Astrocyte of the cerebellum (primary cell): Measurements from ENCODE around the gene ASB9.

Experiments used
- DNase-seq: peaks from one replicate; pipeline ENCODE4 v3.0.0-alpha.2; 2011; ENCODE audit warnings: low read depth
- H3K4me3 ChIP-seq: 2 replicates; pipeline ENCODE4 v1.5.1; 2011; ENCODE audit warnings: mild to moderate bottlenecking, low read depth, low read length, moderate library complexity
- CTCF ChIP-seq: IDR thresholded peaks from 2 replicates; pipeline ENCODE4 v1.5.1; 2012; ENCODE audit warnings: low read length, low read depth, moderate library complexity, mild to moderate bottlenecking; ENCODE audit errors: missing control alignments
- in situ Hi-C: cut with HindIII; loops from 2 replicates; pipeline ENCODE4 v1.10.0; 2017; ENCODE audit warnings: low sequenced_read_pairs

The ASB9 gene

GRCh38 chrX:15224747-15225146 lies 45.1 kb downstream of the ASB9 start:
- in situ Hi-C loops, result no loop called here
- DNase-seq, result no peak
- H3K4me3 ChIP-seq, result no peak overlapping the region
- TF ChIP-seq CTCF, result no peak

DNA sequence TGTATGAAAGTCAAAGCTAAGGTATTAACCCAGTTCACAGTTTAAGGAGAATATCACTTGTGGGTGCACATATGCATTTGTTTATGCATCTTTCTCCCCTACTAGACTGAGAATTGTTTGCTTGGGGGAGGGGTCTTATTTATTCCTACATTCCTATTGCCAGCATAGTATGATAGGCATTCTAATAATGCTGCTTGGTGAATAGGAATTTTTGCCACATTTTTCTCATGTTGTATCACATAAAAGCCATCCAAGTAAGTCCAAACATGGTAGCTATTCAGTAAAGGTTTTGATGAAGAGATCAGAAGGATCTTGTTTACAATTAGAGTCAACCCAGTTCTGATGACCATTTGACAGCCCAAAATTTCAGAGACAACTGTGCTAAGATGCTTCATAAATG lies 48.6 kb downstream of the ASB9 start:
- H3K4me3 ChIP-seq, result no peak overlapping the region
- DNase-seq, result no peak
- in situ Hi-C loops, result no loop called here
- TF ChIP-seq CTCF, result no peak

GRCh38 chrX:15217161-15217560 lies 52.7 kb downstream of the ASB9 start:
- H3K4me3 ChIP-seq, result no peak overlapping the region
- in situ Hi-C loops, result no loop called here
- TF ChIP-seq CTCF, result no peak
- DNase-seq, result no peak

DNA sequence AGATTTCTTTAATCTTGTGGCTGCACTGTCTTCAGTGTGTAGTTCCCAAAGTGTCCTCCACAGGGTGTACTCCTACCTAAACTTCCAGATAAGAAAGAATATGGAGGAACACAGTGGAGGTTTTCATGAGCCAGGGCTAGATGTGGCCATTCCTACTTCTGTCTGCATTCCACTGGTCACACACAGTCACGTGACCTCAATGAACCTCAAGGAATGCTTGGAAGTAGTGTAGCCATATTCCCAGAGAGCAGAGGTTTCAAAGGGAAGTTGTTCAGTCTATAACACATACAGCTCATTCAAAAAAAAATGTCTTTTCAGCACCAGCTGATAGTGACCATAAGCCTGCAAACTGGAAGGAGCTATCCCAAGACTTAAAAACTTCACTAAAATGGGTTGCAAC lies 53.6 kb downstream of the ASB9 start:
- no peak overlapping the region for H3K4me3 ChIP-seq
- in situ Hi-C loops, result no loop called here
- no peak for TF ChIP-seq CTCF

GRCh38 chrX:15215366-15215765 lies 54.5 kb downstream of the ASB9 start:
- no peak overlapping the region for H3K4me3 ChIP-seq
- DNase-seq, result no peak
- TF ChIP-seq CTCF, result no peak
- in situ Hi-C loops, result no loop called here

More for the DNA sequence above, 53.6 kb downstream of the ASB9 start:
- DNase-seq, result no peak

- H3K4me3 ChIP-seq, result no peak overlapping the region
- in situ Hi-C loops, result no loop called here
- no peak for TF ChIP-seq CTCF
- no peak for DNase-seq
Observed at GRCh38 chrX:15214588-15214987, 55.3 kb downstream of the ASB9 start.

GRCh38 chrX:15209096-15209495 lies 60.8 kb downstream of the ASB9 start:
- H3K4me3 ChIP-seq, result no peak overlapping the region
- DNase-seq, result no peak
- no peak for TF ChIP-seq CTCF
- in situ Hi-C loops, result no loop called here
